HepG2 (cell line): ENCODE measurements around the gene ING5. TPM values are rescaled to one million over a fixed set of nuclear protein-coding genes. Genes with fewer than 3 reads are reported as not detected.
A peak's percentile ranks its signal among the peaks of the same experiment; 100 is the strongest.

Experiments
- CBFB ChIP-seq: sonication (generic); formaldehyde crosslinking; IDR thresholded peaks from 2 replicates; pipeline ENCODE4 v1.4.0; 2020; ENCODE audit warnings: missing genetic modification reagents
- FOXK1 ChIP-seq: sonication (generic); formaldehyde crosslinking; IDR thresholded peaks from 2 replicates; pipeline ENCODE4 v1.4.0; 2020; ENCODE audit warnings: low read depth, missing genetic modification reagents, borderline replicate concordance
- HMGXB4 ChIP-seq, 2 experiments: sonication (generic) in 1 of 2; formaldehyde crosslinking in 1 of 2; IDR thresholded peaks; 2 replicates each; pipeline versions ENCODE4 v1.4.0 to v1.6.1; 2018 to 2020; ENCODE audit warnings: missing genetic modification reagents in 2 of 2, borderline replicate concordance in 1 of 2, low read depth in 1 of 2, mild to moderate bottlenecking in 1 of 2, missing biosample characterization in 1 of 2
- KLF15 ChIP-seq: sonication (generic); formaldehyde crosslinking; IDR thresholded peaks from 2 replicates; pipeline ENCODE4 v1.8.1; 2023; ENCODE audit warnings: borderline replicate concordance, mild to moderate bottlenecking, inconsistent platforms, missing genetic modification reagents, mixed read lengths
- RBAK ChIP-seq: sonication (generic); formaldehyde crosslinking; IDR thresholded peaks from 2 replicates; pipeline ENCODE4 v1.5.1; 2020; ENCODE audit warnings: mild to moderate bottlenecking, missing genetic modification reagents
- SIN3B ChIP-seq: fragments of 150-350 bp; IDR thresholded peaks from 2 replicates; pipeline ENCODE4 v1.6.1; 2014; ENCODE audit warnings: low read length
- SRY ChIP-seq: sonication (generic); formaldehyde crosslinking; IDR thresholded peaks from 2 replicates; pipeline ENCODE4 v1.8.0; 2022; ENCODE audit warnings: mild to moderate bottlenecking, missing genetic modification reagents
- TFE3 ChIP-seq: IDR thresholded peaks from 2 replicates; pipeline ENCODE4 v1.6.1; 2016
- ZC3H13 ChIP-seq: sonication (generic); formaldehyde crosslinking; IDR thresholded peaks from 2 replicates; pipeline ENCODE4 v1.8.1; 2023; ENCODE audit warnings: mild to moderate bottlenecking, missing genetic modification reagents, moderate library complexity
- ZNF501 ChIP-seq: sonication (generic); formaldehyde crosslinking; IDR thresholded peaks from 2 replicates; pipeline ENCODE4 v1.5.1; 2020; ENCODE audit warnings: mild to moderate bottlenecking, moderate library complexity, missing genetic modification reagents
- ZNF530 ChIP-seq: sonication (generic); formaldehyde crosslinking; IDR thresholded peaks from 2 replicates; pipeline ENCODE4 v1.5.0; 2020; ENCODE audit warnings: low read depth, mild to moderate bottlenecking, missing genetic modification reagents
- polyA plus RNA-seq, 8 experiments: library from polyadenylated mRNA; depleted of rRNA in 3 of 8; stranded (reverse) in 7 of 8; unstranded in 1 of 8; fragments of >200 nt; fragmentation: Illumina TruSeq in 4 of 8; extraction: Trizol in 4 of 8; gene quantifications; 2 replicates each; pipeline versions ENCODE4 v1.2.1 to v1.2.3, GENCODE V29; 2011 to 2016; ENCODE audit warnings: low read depth in 4 of 8, missing spikeins in 1 of 8, mixed read lengths in 1 of 8; ENCODE audit not compliant: insufficient read depth in 1 of 8
- total RNA-seq, 5 experiments: library from RNA; depleted of rRNA; stranded (reverse); fragments of >200 nt; fragmentation: Illumina TruSeq; extraction: Trizol; gene quantifications; 2 replicates each; pipeline ENCODE4 v1.2.3, GENCODE V29; 2016; ENCODE audit warnings: low read depth in 1 of 5
- TF ChIP-seq, protein P1 (sequence below): sonication (generic); formaldehyde crosslinking; IDR thresholded peaks from 2 replicates; pipeline ENCODE4 v1.4.0; 2020; ENCODE audit warnings: mild to moderate bottlenecking, missing genetic modification reagents
- TF ChIP-seq, protein P2 (sequence below): sonication (generic); formaldehyde crosslinking; IDR thresholded peaks from 2 replicates; pipeline ENCODE4 v1.4.0; 2020; ENCODE audit warnings: missing genetic modification reagents, mild to moderate bottlenecking, borderline replicate concordance
- TF ChIP-seq, protein P3 (sequence below): sonication (generic); formaldehyde crosslinking; conservative IDR thresholded peaks from 2 replicates; pipeline ENCODE4 v1.8.0; 2022; ENCODE audit warnings: missing genetic modification reagents
- TF ChIP-seq, protein P4 (sequence below): sonication (generic); formaldehyde crosslinking; IDR thresholded peaks from 2 replicates; pipeline ENCODE4 v1.8.1; 2023; ENCODE audit warnings: mild to moderate bottlenecking, missing genetic modification reagents, borderline replicate concordance
- TF ChIP-seq, protein P5 (sequence below): sonication (generic); formaldehyde crosslinking; IDR thresholded peaks from 2 replicates; pipeline ENCODE4 v1.8.1; 2023; ENCODE audit warnings: missing genetic modification reagents, inconsistent platforms, borderline replicate concordance

ING5 gene
- total and polyA plus RNA-seq, 2 of the 13 experiments (the other 11 are each of a cell fraction or from before 2014, with no cell fraction given) = 61.9 to 71.9 TPM

DNA sequence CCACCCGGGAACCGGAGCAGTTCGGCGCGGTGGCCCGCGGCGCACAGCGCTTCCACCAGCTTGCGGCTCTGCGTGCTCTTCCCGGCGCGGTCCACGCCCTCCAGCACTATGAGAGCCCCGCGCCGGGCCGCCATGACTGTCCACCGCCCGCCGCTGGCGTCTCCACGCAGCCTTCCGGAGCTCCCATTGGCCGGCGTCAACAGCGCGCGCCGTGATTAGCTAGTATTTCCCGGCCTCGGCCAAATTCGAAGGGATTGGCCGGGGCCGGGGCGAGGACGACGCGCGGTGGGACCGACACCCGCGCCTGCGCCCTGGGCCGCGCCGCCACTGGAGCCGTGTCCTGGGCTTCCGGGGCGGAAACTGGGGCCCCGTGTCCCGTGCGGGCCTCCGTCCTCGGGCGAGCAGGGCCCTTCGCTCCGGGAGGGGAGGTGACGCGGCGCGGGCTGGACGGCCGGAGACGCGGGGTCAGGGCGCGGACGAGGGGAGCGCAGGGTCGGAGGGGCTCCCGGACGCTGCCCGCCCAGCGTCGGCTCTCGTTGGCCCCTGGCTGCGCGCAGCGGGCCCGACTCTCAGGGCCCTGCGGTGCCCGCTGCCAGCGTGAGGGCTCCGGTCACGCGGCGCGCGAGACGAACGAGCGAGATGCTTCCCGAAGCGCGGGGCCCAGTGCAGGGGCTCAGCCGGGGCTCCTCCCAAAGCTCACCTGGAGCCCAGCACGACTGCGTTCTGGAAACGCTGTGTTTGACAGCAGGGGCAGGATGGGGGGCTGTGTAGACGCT, 15.0 kb upstream of the ING5 start, which contains the start of gene DTYMK (continued):
- TF ChIP-seq ZC3H13 (CRISPR knock-in tag) (peak; percentile 98), SIN3B (peak; percentile 82), ZNF501 (CRISPR knock-in tag) (peak; percentile 73; the same call in 1 of the 2 replicates), RBAK (CRISPR knock-in tag) (no peak), CBFB (CRISPR knock-in tag) (peak; percentile 55), HMGXB4 (CRISPR knock-in tag; IDR thresholded peaks at IDR 0.05; ENCODE audit: borderline replicate concordance in 1 of 2, low read depth in 1 of 2) (peak; percentile 40 to 67), KLF15 (peak; percentile 67; the same call in 1 of the 2 replicates), SRY (CRISPR knock-in tag) (peak; percentile 96), TFE3 (CRISPR knock-in tag) (0 out of 2 replicates have a peak, but pooled peaks have one; percentile 20), FOXK1 (peak; percentile 64; the same call in 1 of the 2 replicates), ZNF530 (CRISPR knock-in tag) (no peak; the same call in 1 of the 2 replicates)
- TF ChIP-seq, protein P1, sequence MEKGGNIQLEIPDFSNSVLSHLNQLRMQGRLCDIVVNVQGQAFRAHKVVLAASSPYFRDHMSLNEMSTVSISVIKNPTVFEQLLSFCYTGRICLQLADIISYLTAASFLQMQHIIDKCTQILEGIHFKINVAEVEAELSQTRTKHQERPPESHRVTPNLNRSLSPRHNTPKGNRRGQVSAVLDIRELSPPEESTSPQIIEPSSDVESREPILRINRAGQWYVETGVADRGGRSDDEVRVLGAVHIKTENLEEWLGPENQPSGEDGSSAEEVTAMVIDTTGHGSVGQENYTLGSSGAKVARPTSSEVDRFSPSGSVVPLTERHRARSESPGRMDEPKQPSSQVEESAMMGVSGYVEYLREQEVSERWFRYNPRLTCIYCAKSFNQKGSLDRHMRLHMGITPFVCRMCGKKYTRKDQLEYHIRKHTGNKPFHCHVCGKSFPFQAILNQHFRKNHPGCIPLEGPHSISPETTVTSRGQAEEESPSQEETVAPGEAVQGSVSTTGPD (CRISPR knock-in tag) = no peak
- TF ChIP-seq, protein P2, sequence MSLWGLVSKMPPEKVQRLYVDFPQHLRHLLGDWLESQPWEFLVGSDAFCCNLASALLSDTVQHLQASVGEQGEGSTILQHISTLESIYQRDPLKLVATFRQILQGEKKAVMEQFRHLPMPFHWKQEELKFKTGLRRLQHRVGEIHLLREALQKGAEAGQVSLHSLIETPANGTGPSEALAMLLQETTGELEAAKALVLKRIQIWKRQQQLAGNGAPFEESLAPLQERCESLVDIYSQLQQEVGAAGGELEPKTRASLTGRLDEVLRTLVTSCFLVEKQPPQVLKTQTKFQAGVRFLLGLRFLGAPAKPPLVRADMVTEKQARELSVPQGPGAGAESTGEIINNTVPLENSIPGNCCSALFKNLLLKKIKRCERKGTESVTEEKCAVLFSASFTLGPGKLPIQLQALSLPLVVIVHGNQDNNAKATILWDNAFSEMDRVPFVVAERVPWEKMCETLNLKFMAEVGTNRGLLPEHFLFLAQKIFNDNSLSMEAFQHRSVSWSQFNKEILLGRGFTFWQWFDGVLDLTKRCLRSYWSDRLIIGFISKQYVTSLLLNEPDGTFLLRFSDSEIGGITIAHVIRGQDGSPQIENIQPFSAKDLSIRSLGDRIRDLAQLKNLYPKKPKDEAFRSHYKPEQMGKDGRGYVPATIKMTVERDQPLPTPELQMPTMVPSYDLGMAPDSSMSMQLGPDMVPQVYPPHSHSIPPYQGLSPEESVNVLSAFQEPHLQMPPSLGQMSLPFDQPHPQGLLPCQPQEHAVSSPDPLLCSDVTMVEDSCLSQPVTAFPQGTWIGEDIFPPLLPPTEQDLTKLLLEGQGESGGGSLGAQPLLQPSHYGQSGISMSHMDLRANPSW (CRISPR knock-in tag) = no peak; the same call in 1 of the 2 replicates
- TF ChIP-seq, protein P3, sequence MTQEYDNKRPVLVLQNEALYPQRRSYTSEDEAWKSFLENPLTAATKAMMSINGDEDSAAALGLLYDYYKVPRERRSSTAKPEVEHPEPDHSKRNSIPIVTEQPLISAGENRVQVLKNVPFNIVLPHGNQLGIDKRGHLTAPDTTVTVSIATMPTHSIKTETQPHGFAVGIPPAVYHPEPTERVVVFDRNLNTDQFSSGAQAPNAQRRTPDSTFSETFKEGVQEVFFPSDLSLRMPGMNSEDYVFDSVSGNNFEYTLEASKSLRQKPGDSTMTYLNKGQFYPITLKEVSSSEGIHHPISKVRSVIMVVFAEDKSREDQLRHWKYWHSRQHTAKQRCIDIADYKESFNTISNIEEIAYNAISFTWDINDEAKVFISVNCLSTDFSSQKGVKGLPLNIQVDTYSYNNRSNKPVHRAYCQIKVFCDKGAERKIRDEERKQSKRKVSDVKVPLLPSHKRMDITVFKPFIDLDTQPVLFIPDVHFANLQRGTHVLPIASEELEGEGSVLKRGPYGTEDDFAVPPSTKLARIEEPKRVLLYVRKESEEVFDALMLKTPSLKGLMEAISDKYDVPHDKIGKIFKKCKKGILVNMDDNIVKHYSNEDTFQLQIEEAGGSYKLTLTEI (CRISPR knock-in tag) = no peak; the same call in 1 of the 2 replicates
- TF ChIP-seq, protein P4, sequence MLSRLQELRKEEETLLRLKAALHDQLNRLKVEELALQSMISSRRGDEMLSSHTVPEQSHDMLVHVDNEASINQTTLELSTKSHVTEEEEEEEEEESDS = peak; percentile 11; the same call in 1 of the 2 replicates
- TF ChIP-seq, protein P5, sequence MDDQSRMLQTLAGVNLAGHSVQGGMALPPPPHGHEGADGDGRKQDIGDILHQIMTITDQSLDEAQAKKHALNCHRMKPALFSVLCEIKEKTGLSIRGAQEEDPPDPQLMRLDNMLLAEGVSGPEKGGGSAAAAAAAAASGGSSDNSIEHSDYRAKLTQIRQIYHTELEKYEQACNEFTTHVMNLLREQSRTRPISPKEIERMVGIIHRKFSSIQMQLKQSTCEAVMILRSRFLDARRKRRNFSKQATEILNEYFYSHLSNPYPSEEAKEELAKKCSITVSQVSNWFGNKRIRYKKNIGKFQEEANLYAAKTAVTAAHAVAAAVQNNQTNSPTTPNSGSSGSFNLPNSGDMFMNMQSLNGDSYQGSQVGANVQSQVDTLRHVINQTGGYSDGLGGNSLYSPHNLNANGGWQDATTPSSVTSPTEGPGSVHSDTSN = no peak; the same call in 1 of the 2 replicates
